ENCODE results near the gene SLC22A31. TPM values are rescaled to one million over a fixed set of nuclear protein-coding genes. Genes with fewer than 3 reads are reported as not detected.
A peak's percentile ranks its signal among the peaks of the same experiment; 100 is the strongest.

SLC22A31 gene
- total and polyA plus RNA-seq, 10 donors = 0.98 to 8.3 (median 4.6) TPM

- Histone ChIP-seq H3K9me3 (peaks cover 0 to 10% (median 0%) of the 10 kb centered on the region in 8 donors), H3K4me3 (no peak overlapping the region), H3K27me3 (replicated peaks in 1 of 7) (peaks cover 0 to 80% (median 62%) of the 10 kb centered on the region in 7 donors), H3K27ac (no peak overlapping the region), H3K36me3 (no peaks in the 10 kb centered on the region), H3K4me1 (peaks cover 10 to 37% (median 22%) of the 10 kb centered on the region in 6 donors)
- DNase-seq = peak; percentile 74
- intact Hi-C loops (cut with DNase I; ENCODE audit: low total_unique reads) = no loop called here
- 71 to 87% (median 83%) methylated on average over 13 to 22 of the region's 22 CpGs for WGBS, 5 donors
- TF ChIP-seq CTCF (IDR thresholded peaks at IDR 0.05 in 8 of 11, conservative IDR thresholded peaks at IDR 0.05 in 3 of 11) = no peak
Measured at GRCh38 chr16:89199241-89200123, 855 bp downstream of the SLC22A31 start.

GRCh38 chr16:89198417-89199240 lies 1.7 kb downstream of the SLC22A31 start:
- no peaks in the 10 kb centered on the region for H3K36me3 ChIP-seq
- 81 to 94% (median 90%) methylated on average over 16 to 28 of the region's 28 CpGs for WGBS, 5 donors
- TF ChIP-seq POLR2A (IDR thresholded peaks at IDR 0.05) (no peak), POLR2AphosphoS5 (IDR thresholded peaks at IDR 0.05) (no peak), CTCF (IDR thresholded peaks at IDR 0.05 in 8 of 11, conservative IDR thresholded peaks at IDR 0.05 in 3 of 11) (no peak)
- peaks cover 10 to 38% (median 22%) of the 10 kb centered on the region in 6 donors for H3K4me1 ChIP-seq
- H3K9me3 ChIP-seq = peaks cover 0 to 10% (median 0%) of the 10 kb centered on the region in 8 donors
- intact Hi-C loops (cut with DNase I; ENCODE audit: low total_unique reads) = no loop called here
- H3K27me3 ChIP-seq (replicated peaks in 1 of 7) = peaks cover 0 to 76% (median 53%) of the 10 kb centered on the region in 7 donors
- DNase-seq = peak; percentile 69
- no peak overlapping the region for H3K4me3 ChIP-seq
- H3K27ac ChIP-seq = no peak overlapping the region

- DNase-seq = peak; percentile 64
- intact Hi-C loops (cut with DNase I; ENCODE audit: low total_unique reads) = no loop called here
- no peaks in the 10 kb centered on the region for H3K36me3 ChIP-seq
- H3K27ac ChIP-seq = no peak overlapping the region
- no peak for TF ChIP-seq POLR2AphosphoS5 (IDR thresholded peaks at IDR 0.05)
- TF ChIP-seq CTCF (IDR thresholded peaks at IDR 0.05 in 8 of 11, conservative IDR thresholded peaks at IDR 0.05 in 3 of 11) = no peak
- no peak for TF ChIP-seq POLR2A (IDR thresholded peaks at IDR 0.05)
- H3K27me3 ChIP-seq (replicated peaks in 1 of 7) = peaks cover 0 to 72% (median 45%) of the 10 kb centered on the region in 7 donors
- peaks cover 0 to 5% (median 0%) of the 10 kb centered on the region in 8 donors for H3K9me3 ChIP-seq
- no peak overlapping the region for H3K4me3 ChIP-seq
- peaks cover 10 to 44% (median 22%) of the 10 kb centered on the region in 6 donors for H3K4me1 ChIP-seq
- 74 to 93% (median 90%) methylated on average over 18 to 26 of the region's 26 CpGs for WGBS, 5 donors
Measured at GRCh38 chr16:89197633-89198416, 2.5 kb downstream of the SLC22A31 start.

Data from spleen (tissue), 11 donors.